GM21447 (cell line): ENCODE data around the gene TMEM267.
"Not testable (repeated sequence)": the region's sequence is repeated elsewhere in the genome, so short reads cannot be mapped to it uniquely, and the experiment has no call there.

Experiments
- ATAC-seq: cut with Tn5 transposase; IDR thresholded peaks from one replicate; pipeline ENCODE4 v1.9.1; 2021; ENCODE audit not compliant: unreplicated experiment

The TMEM267 gene

DNA sequence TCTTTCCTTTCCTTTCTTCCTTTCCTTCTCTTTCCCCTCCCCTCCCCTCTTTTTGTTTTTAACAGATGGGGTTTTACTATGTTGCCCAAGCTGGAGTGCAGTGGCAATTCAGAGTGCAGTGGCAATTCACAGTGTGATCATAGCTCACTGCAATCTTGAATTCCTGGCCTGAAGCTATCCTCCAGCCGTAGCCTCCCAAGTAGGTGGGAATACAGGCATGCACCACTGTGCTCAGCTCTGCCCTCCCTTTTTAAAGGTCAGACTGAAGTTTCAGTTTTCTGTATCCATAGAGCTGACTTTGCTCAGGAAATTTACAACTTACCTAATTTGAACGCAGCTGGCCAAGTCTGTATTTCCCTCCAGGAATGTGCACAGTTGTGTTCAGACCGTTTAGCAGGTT, 72.2 kb downstream of the TMEM267 start:
- no peak for ATAC-seq

DNA sequence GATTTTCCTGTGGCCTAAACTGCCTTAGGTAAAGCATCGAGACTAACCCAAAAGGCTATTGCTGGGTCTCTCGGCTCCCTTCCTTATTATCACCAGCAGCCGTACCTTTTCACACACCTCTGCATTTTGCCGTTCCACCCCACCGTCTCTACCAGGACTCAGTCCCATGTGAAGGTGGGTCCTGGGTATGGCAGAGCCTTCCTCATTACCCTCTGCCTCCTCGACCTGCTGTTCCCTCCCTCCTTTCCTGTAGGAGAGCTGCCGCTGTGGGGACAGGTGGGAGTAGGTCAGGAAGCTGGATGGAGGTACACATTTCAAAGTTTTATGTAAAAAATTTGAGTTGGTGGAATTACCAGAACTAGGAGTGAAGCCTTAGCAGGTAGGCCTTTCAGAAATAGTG, 73.3 kb downstream of the TMEM267 start:
- ATAC-seq, result no peak

DNA sequence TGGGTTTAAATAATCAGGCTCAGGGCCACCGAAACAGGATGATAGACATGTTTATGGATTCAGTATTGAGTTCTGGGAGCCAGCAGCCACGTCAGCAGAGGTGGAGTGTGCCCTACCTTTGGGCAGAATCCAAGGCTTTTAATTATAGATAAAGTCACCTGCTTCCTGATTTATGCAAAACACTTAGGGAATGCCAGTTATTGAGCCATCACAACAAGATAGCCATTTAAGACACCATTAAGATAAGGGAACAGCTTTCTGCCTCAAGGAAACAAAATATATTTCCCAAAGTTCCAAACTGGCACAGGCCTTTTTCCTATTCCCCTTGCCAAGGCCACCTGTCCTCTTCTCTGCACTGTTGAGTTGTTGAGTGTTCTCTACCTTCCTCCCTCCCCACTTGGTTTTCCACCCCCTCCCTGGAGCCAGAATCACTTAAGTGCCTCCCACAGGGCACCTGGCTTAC, 73.8 kb downstream of the TMEM267 start:
- no peak for ATAC-seq

DNA sequence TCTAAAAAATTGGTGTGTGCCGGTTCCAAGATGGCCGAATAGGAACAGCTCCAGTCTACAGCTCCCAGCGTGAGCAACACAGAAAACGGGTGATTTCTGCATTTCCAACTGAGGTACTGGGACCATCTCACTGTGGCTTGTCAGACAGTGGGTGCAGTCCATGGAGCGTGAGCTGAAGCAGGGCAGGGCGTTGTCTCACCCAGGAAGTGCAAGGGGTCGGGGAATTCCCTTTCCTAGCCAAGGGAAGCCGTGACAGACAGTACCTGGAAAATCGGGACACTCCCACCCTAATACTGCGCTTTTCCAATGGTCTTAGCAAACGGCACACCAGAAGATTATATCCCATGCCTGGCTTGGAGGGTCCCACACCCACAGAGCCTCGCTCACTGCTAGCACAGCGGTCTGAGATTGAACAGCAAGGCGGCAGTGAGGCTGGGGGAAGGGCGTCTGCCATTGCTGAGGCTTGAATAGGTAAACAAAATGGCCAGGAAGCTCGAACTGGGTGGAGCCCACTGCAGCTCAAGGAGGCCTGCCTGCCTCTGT, 81.1 kb downstream of the TMEM267 start:
- ATAC-seq, result not testable (repeated sequence)

DNA sequence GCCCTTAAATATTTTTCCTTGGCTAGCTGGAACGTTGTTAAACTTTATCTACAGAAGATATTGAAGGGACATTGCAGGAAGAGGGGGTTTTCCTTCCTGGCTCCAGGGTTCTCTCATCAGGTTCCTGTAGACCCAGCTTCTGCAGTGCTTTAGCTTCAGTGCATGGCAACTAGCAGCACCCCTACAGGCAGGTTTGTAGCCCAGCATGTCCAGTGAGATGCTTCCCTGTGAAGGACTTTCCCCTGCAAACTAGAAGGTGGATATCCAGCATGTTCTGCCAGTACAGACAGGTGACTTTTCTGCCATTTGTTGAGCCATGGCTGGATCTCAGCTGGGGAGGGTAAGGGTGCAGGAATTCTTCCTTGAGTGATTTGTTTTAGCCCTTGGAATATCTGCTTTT, 81.8 kb downstream of the TMEM267 start:
- ATAC-seq, result no peak

DNA sequence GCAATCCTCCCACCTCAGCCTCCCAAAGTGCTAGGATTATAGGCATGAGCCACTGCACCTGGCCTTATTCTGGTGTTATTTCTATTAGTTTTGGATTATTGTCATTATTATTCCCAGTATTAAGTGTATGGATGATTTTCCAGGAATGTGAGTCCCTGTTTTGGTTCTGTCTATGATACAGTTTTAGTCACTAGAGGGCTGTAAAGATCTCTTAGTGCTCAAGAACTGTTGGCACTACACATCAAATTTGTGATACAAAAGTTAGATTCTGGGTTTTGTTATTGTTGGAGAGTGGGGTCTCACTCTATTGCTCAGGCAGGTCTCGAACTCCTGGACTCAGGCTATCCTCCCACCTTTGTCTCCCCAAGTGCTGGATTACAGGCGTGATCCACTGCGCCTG, 83.6 kb downstream of the TMEM267 start:
- ATAC-seq, result no peak

DNA sequence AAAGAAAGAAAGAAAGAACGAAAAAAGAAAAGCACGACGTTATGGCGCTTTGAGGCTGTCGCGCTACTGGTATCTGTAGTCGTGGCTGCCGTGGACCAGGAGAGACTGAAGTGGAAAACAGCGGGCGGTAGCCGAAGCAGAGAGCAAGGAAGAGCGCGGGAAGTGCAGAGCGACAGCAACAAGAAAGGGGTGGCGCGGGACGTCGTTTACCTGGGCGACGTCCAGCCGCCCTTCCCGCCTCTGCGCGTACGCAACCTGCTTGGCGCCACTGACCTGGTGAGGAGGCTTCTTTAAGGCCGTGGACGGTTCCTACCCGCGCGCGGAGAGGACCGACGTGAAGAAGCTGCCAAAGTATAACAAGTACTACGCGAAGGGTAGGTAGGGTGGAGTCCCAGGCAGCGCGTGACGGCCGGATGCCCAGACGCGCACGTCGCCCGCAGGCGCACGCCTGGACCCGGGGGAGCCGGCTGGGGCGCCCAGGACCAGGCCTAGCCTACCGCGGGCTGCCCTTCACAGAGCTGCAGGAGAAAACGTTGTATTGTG, 86.8 kb downstream of the TMEM267 start:
- ATAC-seq, result peak; percentile 95
